ENCODE measurements around the gene ABI3. TPM values are rescaled to one million over a fixed set of nuclear protein-coding genes. Genes with fewer than 3 reads are reported as not detected.

ABI3 gene
- total and polyA plus RNA-seq, 11 donors: 3.3 to 16.1 (median 6.4) TPM

DNA sequence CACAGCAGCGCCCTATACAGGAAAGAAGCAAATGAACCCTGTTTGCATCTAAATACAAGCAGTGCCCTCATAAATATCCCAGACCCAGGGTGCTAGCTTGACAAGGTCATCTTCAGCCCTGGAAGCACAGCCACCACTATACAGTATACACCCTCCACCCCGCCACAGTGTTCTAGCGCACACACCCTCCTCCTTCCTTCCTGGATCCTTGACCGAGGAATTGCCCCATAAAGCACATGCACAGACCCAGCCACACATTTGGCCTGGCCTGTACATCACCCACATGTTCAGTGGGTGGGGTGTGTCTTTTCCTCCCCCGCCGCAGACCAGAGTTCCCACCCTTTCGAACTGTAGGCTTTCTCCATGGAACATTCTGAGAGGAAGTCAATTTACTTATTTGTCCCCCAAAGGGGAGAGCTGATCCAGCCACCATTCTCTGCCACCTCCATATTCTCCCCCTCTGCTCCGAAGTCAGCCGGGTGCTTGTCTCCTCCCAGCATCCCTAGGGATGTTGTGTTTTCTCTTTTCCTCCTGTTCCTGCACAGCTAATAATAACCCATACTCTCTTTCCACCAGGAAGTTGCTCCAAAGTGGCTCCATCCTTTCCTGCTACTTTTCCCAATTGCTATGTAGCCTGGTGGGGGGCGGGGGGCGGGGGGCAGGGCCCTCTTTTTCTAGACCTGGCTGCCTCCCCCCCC is 6.6 kb downstream of the ABI3 start:
- H3K27me3 ChIP-seq: peaks cover 0 to 35% (median 8%) of the 10 kb centered on the region in 9 donors
- peak overlapping the region in 2 of 12 donors; percentile 0 to 16 for H3K4me3 ChIP-seq
- DNase-seq (peak; percentile 69 to 85 (median 74)), ATAC-seq (peak; percentile 74 to 91 (median 86))
- TF ChIP-seq, protein P1, sequence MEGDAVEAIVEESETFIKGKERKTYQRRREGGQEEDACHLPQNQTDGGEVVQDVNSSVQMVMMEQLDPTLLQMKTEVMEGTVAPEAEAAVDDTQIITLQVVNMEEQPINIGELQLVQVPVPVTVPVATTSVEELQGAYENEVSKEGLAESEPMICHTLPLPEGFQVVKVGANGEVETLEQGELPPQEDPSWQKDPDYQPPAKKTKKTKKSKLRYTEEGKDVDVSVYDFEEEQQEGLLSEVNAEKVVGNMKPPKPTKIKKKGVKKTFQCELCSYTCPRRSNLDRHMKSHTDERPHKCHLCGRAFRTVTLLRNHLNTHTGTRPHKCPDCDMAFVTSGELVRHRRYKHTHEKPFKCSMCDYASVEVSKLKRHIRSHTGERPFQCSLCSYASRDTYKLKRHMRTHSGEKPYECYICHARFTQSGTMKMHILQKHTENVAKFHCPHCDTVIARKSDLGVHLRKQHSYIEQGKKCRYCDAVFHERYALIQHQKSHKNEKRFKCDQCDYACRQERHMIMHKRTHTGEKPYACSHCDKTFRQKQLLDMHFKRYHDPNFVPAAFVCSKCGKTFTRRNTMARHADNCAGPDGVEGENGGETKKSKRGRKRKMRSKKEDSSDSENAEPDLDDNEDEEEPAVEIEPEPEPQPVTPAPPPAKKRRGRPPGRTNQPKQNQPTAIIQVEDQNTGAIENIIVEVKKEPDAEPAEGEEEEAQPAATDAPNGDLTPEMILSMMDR (IDR thresholded peaks at IDR 0.05): no peak
- no peak for TF ChIP-seq POLR2A (IDR thresholded peaks at IDR 0.05)
- H3K4me1 ChIP-seq: peaks cover 5 to 81% (median 37%) of the 10 kb centered on the region in 12 donors
- H3K9me3 ChIP-seq: no peaks in the 10 kb centered on the region
- peaks cover 0 to 9% (median 0%) of the 10 kb centered on the region in 9 donors for H3K36me3 ChIP-seq
- H3K27ac ChIP-seq: peak overlapping the region; percentile 43 to 91 (median 70)
- intact Hi-C loops (cut with DNase I): loop anchor here in 1 of 10 donors (2.0 kb wide), 1 partner anchor 24 kb away; no protein-coding TSS in a partner anchor
- WGBS, 4 donors: 45 to 57% (median 47%) methylated on average over 11 of the region's 11 CpGs

DNA sequence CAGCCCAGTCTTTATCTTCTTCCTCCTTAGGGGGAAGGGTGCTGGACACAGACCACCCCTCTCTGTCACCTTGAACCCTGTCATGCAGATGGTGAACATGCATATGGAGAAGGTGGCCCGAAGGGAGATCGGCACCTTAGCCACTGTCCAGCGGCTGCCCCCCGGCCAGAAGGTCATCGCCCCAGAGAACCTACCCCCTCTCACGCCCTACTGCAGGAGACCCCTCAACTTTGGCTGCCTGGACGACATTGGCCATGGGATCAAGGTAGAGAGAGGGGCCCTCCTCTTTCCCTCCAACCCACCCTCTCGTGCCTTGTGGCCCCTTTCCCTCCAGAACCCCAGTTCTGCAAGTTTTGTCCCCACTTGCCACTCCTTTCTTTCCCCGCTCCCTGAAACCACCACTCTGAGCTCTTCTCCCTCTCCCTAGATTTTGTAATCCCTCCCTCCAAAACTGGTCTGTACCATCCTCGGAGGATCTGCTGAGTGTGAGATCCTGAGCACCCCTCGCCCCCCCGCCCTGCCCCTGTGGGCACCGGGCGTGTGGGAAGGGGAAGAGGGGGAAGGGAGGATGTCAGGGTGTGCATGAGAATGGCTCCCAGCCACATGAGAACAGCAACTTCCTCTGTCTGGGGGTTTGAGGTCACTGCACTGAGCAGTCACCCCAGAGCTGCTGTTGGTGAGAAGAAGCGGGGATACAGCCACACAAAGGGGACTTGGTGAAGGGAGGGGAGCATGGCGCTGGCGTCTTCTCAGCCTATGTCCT is 7.3 kb downstream of the ABI3 start:
- Histone ChIP-seq H3K9me3 (no peaks in the 10 kb centered on the region), H3K36me3 (peaks cover 0 to 14% (median 0%) of the 10 kb centered on the region in 9 donors), H3K27me3 (peaks cover 0 to 39% (median 8%) of the 10 kb centered on the region in 9 donors), H3K27ac (peak overlapping the region; percentile 9 to 91 (median 70)), H3K4me1 (peaks cover 5 to 77% (median 36%) of the 10 kb centered on the region in 12 donors), H3K4me3 (peak overlapping the region in 2 of 12 donors; percentile 0 to 16)
- DNase-seq (peak; percentile 63 to 85 (median 71)), ATAC-seq (peak; percentile 54 to 77 (median 62))
- intact Hi-C loops (cut with DNase I): loop anchor here in 1 of 10 donors (2.0 kb wide), 1 partner anchor 25 kb away; no protein-coding TSS in a partner anchor
- TF ChIP-seq, protein P1 (IDR thresholded peaks at IDR 0.05): no peak
- TF ChIP-seq POLR2A (IDR thresholded peaks at IDR 0.05): no peak
- WGBS, 4 donors: 64 to 68% (median 64%) methylated on average over 17 of the region's 17 CpGs

DNA sequence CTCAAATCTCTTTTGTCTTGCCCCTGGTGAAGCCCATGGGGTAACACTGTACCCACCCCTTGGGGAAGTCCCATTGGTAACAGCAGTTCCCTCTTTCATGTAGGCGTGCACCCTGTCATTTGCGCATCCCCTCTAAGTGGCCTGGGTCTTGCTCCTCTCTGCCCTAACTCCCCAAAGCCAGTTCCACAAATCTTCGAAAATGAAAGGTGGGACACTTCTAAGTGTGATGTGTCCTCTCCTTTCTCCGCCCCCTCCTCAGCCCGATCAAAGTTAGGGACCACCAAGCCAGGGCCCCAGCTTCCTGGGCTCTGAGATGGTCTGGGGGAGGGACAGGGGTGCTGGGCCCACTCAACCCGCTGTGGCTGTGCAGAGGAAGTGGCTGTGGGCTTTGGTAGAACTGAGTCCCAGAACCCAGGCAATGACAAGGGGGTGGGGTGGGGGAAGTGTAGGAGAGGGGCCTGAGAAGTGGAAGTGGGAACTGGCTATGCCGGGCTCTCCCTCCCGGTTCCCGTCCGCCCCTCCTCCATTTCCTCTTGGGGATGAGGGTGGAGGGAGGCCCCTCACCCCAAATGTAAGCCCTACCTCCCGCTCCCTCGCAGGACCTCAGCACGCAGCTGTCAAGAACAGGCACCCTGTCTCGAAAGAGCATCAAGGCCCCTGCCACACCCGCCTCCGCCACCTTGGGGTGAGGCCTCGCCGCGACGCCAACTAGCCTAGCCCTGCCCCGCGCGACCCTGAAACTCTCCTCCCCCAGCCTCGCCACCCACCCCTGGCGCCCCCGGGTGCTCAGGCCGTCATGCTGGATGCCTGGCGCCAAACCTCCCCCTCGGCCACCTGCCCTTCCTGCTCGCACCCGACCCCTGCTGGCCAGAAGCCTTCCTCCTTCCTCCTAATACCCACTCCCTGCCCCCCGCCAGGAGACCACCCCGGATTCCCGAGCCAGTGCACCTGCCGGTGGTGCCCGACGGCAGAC is 8.7 kb downstream of the ABI3 start:
- Histone ChIP-seq H3K9me3 (no peaks in the 10 kb centered on the region), H3K4me3 (peak overlapping the region in 1 of 12 donors; percentile 20), H3K36me3 (peaks cover 0 to 14% (median 0%) of the 10 kb centered on the region in 9 donors), H3K27ac (peak overlapping the region in 5 of 12 donors; percentile 19 to 91 (median 39)), H3K4me1 (peaks cover 5 to 77% (median 37%) of the 10 kb centered on the region in 12 donors), H3K27me3 (peaks cover 0 to 53% (median 19%) of the 10 kb centered on the region in 9 donors)
- DNase-seq: peak in 3 of 5 donors; percentile 29 to 72 (median 43)
- 42 to 67% (median 56%) methylated on average over 37 of the region's 37 CpGs for WGBS, 4 donors
- peak in 2 of 4 donors; percentile 23 to 43 for ATAC-seq
- intact Hi-C loops (cut with DNase I): no loop called here
- no peak for TF ChIP-seq POLR2A (IDR thresholded peaks at IDR 0.05)
- TF ChIP-seq, protein P1 (IDR thresholded peaks at IDR 0.05): peak in 3 of 12 donors; percentile 8 to 29 (median 12)
